Fibroblast of skin of left quadriceps (primary cell): ENCODE results near the gene ACOXL.

Experiments used
- DNase-seq, 2 experiments: peaks; one replicate each; pipeline ENCODE4 v3.0.0-alpha.2; 2013; ENCODE audit warnings: low read depth in 2 of 2

Gene ACOXL

DNA sequence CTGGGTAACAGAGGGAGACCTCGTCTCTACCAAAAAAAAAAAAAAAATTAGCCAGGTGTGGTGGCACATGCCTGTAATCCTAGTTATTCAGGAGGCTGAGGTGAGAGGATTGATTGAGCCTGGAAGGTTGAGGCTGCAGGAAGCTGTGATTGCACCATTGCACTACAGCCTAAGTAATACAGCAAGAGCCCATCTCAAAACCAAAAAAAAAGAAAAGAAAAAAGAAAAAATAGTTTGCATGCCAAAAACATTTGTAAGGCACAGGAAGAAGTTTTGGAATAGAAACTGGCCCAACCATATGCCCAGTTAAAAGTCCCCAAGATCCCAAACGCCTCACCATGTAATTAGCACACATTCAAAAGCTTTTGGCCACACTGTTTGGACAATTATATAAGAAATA, 13.4 kb upstream of the ACOXL start:
- no peak for DNase-seq

DNA sequence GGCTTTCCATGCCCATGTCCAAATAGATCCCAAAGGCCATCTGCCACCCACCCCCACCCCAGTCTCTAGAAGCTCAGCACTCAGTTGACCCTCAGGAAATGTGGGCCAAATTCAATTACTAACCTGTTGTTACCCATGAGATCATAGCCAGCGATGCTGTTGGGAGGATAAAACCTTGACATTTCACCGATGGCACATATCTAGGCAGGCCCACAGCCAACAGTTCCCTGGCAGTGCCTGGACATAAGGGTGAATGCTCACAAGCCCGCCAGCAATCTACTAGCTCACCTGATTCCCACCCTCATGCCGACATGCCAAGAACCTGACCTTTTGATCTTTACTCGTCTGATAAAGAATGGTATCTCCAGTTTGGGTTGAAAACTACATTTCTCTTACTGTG, 11.8 kb upstream of the ACOXL start:
- DNase-seq = no peak

DNA sequence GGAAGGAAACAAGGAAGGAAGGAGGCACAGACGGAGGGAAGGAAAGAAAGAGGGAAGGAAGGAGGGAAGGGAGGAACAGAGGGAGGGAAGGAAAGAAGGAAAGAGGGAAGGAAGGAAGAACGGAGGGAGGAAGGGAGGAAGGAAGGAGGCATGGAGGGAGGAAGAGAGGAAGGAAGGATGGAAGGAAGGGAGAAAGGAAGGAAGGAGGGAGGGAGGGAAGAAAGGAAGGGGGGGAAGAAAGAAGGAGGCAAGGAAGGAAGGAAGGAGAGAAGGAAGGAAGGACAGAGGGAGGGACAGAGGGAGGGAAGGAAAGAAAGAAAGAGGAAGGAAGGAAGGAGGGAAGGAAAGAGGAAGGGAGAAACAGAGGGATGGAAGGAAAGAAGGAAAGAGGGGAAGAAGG, 7.6 kb upstream of the ACOXL start:
- no peak for DNase-seq

DNA sequence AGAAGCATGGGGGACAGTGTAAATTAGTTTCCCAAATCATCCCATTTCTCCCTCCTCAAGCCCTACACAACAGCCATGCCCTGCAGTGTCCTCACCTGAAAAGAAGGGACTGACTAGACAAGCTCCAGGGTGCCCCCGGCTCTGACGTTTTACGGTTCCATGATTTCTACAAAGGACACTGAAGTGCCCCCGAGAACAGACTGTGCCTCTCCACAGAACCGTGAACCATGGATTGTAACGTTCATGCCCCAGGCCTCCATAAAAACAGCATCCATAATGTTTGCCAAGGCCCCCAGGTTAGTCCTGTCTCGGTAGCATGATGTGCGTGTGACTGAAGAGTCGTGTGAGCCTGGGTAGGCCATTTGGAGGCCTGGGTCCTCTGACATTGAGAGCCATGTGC, 7.0 kb upstream of the ACOXL start:
- no peak for DNase-seq

DNA sequence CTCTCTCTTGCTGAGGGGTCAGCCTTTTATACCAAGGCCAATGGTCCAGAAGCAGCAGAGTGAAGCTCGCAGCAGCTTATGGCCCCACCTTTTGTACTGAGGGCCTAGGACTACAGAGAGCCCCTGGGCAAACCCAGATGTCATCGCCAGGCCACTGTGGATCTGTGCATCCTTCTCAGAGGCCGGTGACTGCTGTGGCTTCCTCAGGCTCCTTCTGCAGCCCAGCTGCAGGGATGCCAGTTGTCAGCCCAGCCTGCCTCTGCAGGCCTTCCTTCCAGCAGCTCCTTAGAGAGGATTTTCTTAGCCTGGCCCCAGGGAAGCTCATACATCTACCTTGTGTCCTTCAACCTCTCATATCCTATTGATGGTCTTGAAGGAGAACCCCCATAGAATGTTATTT, 6.5 kb upstream of the ACOXL start:
- DNase-seq = no peak

DNA sequence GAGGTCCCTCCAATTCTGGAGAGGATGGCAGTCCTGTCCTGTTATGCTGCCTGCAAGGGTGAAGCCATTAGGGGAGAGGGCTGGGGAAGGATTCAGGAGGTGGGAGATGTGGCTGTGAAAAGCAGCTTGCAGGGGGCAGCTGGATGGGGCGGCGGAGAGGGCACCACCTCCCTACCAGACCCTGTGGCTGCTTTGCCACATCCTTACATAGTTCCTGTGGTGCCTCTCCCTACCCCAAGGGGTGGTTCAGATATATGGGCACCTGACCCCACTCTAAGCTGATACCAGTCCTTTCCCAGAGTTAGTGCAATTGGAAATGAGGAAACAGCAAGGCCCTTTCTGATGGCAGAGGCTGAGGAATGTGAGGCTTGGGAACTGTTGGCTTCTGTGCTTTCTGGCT, 6.1 kb upstream of the ACOXL start:
- no peak for DNase-seq

DNA sequence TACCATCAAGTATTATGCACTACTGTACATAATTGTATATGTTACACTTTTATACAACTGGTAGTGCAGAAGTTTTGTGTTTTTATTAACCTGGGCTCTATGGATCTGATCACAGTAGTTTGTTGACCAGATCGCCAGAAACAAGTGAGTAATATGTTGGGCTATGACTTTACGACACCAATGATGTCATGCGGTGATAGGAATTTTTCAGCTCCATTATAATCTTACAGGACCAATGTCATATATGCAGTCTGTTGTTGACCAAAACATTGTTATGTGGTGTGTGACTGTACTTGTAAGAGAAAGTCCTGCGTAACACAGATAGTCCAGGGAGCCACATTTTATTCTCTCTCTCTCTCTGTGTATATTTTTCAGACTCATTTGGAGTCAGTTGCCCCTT, 4.5 kb upstream of the ACOXL start:
- DNase-seq = no peak

DNA sequence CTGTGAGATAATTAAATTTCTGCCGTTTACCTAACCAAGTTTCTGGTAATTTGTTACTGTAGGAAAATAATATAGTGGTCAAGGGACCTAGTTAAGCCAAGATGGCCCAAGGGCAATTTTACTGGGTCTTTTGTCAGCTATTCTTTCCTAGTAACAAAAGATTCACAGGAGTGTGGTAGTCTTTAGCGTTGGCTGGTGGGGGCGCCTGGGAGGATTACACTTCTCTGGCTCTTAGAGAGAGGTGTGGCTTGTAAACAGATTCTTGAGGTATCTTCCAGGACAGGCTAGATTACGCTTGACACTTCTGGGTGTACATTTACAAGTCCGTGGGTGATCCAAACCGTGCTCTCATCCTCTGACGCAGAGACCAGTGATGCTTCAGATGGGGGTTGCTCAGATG, 3.3 kb upstream of the ACOXL start:
- DNase-seq = no peak

DNA sequence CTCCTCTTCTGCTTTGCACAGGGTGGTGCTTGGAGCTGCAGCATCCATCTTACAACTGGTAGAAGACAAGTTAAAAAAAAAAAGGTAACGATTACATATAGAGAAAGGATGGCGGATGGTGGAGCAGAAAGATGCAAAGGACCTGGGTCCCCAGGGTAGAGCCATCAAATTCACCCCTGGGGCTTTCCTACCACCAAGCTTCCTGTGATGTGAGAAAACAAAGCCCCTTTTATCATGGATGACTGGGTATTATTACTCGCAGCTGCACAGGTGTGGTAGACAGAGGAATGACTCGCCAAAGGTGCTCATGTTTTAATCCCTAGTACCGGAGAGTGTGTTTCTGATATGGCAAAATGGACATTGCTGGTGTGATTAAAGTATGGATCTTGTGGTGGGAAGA, 1.3 kb upstream of the ACOXL start:
- no peak for DNase-seq

DNA sequence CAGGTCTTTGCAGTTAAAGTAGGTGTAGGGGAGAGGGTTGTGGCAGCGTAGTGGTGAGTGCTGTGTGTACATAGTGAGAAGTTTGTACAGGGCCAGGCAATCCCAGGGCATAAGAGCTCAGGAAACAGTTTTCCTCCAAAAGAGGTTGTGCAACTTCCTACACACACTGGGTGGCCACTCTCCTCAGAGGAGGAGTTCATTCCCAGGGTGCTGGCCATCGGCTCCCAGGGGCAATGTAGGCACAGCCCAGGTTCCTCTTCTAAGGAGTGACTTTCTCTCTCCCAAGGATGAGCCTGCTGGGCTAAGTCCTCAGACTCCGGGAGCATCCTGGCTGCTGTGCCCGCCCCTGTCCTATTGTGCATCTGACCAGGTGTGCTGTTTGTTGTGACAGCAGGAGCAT, 3.0 kb downstream of the ACOXL start:
- no peak for DNase-seq

DNA sequence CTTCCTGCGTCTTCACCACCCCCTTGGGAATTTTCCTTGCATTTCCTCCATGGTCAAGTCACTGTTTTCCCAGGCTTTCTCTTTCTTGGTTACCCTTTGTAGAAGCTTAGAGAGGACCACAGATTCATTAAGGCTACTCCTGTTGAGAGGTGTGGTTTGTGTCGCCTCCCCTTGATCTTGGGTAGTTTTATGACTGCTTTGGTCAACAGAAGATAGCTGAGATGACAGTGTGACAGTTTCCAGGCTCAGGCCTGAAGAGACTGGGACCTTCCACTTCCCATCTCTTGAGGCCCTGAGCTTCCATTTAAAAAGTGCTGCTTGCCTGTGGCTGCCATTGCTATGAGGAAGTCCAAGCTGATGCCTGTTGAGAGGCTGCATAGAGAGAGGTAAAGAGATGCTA, 5.4 kb downstream of the ACOXL start:
- DNase-seq = no peak

DNA sequence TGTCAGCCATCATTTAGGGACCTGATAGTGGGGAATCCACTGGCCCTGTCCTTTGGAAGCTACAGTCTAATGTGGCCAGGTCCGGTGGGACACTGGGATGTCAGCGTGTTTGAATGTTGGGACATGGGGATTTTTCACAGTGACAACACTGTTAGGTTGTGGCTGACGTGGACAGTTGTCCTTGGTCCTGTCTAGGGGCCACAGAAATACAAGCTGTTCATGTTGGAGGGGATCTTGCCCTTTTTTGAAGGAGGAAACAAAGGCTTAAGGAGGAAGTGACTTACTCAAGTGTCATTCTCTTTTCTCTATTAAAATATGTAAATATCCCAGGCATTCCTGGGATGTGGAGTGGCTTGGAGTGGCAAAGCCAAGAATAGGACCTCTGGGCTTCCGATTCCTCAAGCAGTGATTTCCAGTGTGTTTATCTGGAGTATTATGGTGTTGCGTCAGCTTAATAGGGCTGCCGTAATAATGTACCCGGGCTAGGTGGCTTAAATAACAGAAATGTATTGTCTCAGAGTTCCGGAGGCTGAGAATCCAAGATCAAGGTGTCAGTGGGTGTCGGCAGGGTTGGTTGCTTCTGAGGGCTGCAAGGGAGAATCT, 8.5 kb downstream of the ACOXL start:
- DNase-seq = no peak

DNA sequence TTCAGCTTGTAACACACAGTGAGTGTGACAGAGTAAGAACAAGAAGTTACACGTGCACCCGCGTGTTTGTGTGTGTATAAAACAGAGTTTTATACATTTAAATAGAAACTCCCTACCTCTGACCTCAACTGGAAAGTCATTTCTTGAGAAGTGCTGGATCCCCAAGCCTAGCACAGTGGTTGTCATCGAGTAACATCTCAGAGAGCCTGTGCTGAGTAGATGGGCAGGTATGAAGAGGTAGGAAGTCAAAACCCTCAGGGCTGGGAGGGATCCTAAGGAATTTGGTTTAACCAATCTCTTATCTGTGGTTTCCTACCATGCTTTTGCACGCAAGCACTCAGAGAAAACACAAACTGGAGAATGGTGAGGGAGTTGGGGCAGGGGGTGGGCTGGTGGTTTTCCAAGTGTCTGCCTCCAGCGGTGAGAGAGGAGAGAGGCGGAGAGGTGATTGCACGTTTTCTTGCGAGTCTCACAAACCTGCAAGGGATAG, 9.2 kb downstream of the ACOXL start:
- DNase-seq = no peak

DNA sequence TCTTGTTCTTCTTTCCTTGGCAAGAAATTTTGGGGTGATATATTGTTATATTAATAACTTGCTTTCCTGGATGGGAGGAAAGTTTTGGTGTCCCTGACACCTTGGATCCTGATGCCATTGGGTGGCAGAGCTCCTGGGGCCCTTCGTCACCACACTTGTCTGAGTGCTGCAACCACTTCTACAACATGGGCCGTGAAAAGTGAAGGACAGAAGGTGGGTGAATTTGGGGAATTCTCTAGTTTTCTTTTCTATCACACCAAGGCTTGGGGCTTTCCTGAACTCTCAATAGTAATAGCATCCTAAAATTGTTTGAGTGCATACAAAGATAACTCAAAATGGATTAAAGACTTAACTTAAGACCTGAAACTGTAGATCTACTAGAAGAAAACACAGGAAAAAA, 10.0 kb downstream of the ACOXL start:
- no peak for DNase-seq

DNA sequence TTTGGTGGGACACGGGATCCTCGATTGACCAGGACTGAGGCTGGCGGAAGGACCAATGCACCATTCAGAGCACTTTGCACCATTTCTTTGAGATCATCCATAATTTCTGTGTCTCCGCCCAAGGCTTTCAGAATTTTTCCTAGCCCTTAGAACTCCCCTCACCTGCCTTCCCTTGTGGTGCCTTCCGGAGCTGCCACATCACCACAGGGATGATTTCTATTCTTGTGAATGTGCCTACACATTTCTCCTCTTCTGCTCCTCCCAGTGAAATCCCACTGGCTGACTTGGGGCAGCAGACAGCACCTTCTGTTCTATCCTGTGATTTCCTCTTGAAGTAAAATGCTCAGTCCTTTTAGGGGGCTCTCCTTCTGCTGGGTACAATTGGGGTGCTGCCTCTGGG, 11.2 kb downstream of the ACOXL start:
- DNase-seq = no peak

DNA sequence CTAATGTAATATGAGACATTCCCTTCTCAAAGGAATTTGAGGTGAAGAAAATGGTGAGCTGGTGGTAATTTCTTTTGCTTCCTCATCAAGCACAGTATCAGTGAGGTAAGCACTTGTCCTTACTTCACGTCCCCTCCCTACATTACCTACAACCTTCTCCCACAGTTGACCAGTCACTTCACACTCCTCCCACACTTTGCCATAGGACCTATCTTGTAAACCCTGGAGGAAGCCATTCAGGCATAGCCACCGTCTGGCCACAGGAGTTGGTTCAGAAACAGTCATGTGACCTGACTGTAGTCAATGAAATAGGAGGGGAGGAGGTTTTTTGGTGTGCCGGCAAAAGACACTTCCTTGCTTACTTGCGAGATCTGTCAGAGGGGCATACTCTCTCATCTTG, 12.1 kb downstream of the ACOXL start:
- DNase-seq = no peak

DNA sequence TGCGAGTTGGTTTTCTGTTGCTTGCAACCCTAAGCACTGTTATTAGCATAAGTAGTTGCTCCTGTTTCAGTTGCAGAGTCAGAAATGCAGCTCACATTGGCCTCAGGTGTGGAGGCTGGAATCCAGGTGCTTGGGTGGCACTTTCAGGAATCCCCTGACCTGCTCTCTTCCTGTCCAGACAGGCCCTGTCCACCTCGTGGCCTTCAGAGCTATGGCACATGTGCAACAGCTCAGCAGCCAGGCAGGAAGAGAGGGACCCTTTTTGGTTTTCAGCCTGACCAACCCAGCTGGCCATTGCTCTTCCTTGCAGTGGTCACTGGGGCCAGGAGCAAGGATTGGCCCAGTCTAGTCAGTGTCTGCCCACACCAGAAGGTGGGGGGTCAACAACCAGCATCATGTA, 12.7 kb downstream of the ACOXL start:
- DNase-seq = no peak

DNA sequence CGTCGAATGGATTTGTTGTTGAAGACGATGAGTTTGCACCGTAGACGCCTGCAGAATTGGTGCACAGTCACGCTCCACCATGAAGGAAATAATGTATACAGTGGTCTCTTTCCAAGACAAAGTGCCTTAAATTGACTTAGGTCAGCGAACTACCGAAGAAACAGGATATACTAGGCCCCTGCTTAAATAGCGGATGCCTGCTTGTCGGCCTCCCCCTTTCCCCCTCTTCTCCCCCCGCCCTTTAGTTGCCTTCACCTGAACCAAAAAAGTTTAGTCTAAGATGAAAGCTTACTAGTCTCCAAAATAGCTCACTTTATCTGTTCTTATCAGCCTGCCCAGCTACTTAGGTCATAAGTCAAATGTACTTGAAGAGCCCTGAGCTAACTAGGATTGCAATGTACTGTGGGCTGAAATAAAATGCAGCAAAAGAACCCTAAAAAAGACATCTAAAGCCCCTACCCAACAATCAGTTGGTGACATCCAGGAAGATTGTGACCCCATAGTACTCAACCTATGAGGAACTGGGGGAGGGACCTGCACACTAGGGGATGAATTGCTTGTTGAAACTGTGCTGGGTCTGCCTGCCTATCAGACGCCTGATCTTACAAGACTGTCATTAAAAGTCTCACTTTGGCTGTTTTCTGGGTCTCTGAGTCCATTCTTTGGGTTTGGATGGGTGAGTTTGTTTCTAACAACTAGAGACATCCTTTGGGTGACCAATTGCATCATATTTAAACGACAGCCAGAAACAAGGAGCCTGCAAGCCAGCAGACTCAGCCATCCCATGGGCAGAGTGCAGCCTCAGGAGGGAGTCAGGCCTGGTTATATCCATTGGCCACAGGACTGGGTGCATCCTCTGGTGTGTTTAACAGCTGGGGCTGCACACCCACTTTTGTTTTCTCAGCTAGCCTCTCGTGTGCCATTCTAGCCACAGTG, 14.5 kb downstream of the ACOXL start:
- no peak for DNase-seq

DNA sequence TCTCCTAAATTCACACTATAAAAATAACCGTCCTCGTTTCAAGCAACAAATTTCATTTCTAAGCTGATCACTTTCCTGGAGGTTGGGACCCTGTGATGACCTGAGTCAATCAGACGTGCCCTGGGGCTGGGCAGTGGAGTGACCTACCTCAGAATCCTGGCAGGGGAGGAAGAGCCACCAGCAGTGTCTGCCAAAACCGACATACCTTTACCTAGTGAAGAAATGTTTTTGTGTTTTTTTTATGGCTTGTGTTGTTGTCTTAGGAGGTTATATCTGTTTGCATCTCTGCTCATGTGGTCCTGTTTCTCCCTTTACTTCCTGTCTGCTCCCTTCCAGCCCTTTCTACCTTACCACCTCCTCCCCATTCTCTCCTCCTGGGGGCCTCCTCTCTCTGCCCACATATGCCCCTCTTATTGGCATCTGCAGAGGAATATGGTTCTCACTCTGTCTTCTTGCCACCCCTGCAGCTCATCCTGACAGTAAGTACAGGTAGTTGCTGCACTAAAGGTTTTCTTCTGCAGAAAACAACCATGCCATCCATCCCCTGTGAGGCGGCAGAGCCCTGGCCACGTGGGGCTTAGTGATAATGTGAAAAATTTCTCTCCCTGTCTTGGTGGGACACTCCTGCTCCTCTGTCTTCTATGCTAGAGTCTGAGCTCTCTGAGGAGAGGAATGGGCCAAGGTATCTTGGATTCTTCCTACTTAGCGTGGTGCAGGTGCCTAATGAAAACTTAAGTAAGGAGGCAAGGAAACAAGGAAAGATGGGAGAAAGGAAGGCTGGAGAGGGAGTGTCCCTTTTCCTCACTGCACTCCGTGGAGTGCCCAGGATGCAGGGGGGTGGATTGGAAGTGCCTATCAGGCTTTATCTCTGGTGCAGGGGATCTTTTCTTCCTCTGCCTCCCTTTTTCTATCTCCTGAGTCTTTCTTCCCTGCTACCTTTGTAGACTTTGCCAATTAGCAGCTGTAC, 15.4 kb downstream of the ACOXL start:
- DNase-seq = no peak

DNA sequence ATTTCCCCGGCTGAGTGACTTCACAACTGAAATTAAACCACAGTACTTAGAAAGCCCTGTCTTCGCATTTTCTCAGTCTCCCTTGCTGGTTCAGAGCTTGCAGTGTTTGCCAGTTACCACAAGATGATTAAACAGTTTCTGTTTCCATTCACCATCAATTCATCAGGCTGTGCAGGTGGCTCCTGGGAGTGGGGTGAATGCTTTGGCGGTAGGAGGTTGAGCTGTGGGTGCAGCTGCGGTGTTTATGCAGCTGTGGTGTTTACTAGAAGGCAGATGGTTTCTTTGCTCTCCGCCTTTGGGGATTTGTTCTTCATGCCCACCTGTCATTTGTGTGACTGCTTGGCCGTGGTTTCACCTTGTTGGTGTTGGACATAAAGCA, 16.1 kb downstream of the ACOXL start:
- no peak for DNase-seq

DNA sequence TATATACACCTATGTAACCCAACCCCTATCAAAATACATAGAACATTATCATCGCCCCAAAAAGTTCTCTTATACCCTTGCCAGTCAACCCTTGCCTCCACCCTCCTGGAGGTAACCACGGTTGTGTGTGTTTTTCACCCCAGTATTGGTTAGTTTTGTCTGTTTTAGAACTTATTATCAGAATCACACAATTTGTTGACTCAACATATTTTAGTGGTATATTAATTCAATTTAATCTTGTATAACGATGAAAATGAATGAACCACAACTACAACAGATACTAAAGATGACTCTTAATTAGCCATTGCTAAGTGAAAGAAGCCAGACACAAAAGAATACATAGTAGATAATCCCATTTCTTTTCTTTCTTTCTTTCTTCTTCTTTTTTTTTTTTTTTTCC, 19.3 kb downstream of the ACOXL start:
- no peak for DNase-seq

DNA sequence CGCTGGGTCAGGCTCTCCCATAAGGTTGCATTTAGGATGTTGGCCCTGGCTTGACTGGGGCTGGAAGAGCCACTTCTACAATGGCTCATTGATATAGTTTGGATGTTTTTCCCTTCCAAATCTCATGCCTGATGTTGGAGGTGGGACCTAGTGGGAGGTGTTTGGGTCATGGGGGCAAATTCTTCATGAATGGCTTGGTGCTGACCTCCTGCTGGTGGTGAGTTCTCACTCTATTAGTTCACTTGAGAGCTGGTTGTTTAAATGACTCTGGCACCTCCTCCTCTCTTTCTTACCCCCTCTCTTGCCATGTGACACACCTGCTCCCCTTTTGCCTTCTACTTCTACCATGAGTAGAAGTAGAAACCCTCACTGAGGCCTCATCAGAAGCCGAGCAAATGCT, 20.5 kb downstream of the ACOXL start:
- DNase-seq = no peak
